LoVo (cell line): ENCODE measurements around the gene INVS.

Experiments used
- DNase-seq: peaks from one replicate; pipeline ENCODE4 v3.0.0-alpha.2; 2016; ENCODE audit warnings: low spot score

Gene INVS

DNA sequence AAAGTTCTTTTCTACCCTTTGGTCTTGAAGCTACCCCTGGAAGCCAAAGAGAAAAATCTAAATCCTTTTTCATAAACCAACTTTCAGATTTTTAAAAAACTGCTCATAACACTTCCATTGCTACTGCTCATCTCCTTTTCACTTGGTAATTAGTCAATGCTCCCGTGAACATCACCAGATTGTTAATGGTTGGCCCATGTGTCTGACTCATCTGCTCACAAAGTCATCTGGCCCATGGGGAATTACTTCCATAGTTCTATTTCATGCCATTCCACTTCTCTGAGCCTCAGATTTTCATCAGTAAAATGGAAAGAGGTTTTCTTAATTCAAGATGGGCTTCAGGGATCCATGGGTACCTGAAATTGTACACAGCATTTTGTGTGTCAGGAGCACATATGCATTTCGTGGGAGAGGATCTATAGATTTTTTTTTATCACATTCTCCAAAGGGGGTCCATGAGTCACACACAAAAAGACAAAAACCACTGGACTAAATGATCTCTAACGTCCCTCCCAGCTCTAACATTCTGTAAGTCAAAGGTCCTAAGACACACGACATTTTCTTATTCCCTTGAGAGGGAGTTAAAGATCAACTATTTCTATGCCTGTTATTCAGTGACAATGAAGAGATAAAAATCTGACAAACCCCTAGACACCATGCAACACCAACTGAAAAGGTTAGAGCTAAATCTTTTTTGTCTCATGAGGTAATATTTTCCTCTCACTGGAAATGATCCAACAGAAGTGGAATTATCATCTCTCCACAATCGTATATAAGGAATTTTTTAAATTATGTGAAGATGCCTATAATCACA is 178.3 kb downstream of the INVS start:
- DNase-seq = no peak

- no peak for DNase-seq
These were observed 182.0 kb downstream of the INVS start for GRCh38 chr9:100281066-100281465.

GRCh38 chr9:100281676-100282387 is 182.8 kb downstream of the INVS start:
- DNase-seq = no peak

DNA sequence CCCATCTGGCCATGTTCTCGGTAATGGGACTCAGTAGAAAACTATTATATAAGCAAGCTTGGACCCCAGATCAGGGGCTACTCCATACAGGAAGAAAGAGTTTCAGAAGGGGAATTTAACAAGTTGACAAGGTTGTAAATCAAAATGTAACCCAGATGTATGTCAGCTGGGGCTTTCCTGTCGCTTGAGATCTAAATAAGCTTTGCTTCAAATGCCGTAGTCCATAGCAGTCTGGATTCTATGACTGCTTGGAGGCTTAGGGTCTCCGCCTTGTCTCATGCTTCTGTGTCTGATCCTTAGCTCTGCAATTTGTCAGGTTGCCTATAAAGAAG is 183.3 kb downstream of the INVS start:
- DNase-seq = no peak

DNA sequence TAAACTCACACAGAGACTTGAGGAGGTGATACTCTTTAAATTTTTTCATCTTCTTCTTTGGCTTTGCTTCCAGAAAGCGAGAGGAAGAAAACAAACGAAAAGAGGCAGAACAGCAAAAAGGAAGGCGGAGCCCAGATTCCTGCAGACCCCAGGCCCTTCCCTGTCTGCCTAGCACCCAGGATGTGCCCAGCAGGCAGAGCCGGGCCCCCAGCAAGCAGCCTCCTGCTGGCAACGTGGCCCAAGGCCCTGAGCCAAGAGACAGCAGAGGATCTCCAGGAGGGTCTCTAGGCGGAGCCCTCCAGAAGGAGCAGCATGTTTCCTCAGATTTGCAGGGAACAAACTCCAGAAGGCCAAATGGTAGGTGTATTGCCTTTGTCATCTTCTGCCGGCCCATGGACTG is 185.2 kb downstream of the INVS start:
- no peak for DNase-seq

DNA sequence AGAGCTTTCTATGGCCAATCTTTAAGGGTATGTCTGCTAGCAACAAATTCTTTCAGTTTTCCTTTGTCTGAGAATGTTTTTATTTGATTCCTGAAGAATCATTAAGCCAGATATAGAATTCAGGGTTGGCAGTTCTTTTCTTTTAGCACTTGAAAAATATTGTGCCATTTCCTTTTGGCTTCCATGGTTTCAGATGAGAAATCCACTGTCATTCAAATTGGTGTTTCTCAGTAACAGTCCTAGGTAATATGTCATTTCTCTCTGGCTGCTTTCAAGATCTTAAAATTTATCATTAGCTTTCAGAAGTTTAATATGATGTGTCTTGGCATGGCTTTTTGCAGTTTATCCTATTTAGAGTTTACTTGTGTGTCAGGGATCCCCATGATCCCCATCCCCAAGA is 186.0 kb downstream of the INVS start:
- DNase-seq = no peak

GRCh38 chr9:100285601-100286000 is 186.6 kb downstream of the INVS start:
- no peak for DNase-seq

DNA sequence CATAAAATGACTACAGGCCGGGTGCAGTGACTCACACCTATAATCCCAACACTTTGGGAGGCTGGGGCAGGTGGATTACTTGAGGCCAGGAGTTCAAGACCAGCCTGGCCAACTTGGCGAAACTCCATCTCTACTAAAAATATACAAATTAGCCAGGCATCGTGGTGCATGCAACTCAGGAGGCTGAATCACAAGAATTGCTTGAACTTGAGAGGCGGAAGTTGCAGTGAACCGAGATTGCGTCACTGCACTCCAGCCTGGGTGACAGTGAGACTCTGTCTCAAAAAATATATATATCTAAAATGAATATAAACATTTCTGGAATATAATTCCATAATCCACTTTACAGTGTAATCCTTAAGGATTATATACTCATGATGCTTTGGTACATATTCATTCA is 187.2 kb downstream of the INVS start:
- no peak for DNase-seq

DNA sequence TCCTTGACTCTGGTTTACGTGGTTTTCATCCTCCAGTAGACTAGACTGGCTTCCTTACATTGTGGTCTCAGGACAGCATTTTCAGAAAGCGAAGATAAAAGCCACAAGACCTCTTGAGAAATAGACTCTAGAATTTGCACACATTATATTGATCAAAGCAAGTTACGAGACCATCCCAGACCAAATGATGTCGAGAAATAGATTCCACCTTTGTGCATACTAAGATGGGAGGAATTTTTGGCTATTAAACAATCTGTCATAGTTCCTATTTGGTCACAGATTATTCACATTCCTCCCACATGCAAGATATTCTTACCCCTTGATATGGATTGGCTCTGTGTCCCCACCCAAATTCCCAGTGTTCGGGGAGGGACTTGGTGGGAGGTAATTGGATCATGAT is 188.1 kb downstream of the INVS start:
- no peak for DNase-seq

DNA sequence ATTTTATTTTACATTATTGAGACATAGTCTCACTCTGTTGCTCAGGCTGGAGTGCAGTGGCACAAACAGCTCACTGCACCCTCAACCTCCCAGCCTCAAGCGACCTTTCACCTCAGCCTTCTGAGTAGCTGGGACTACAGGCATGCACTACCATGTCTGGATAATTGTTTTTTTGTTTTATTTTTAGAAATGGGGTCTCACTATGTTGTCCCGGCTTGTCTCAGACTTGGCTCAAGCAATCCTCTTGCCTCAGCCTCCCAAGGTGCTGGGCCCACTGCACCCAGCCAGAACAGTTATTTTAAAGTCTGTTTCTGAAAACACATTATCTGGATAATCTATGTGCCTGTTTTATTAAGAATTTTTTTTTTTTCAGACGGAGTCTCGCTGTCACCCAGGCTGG is 191.7 kb downstream of the INVS start:
- DNase-seq = no peak

GRCh38 chr9:100292414-100292813 is 193.4 kb downstream of the INVS start:
- DNase-seq = no peak

DNA sequence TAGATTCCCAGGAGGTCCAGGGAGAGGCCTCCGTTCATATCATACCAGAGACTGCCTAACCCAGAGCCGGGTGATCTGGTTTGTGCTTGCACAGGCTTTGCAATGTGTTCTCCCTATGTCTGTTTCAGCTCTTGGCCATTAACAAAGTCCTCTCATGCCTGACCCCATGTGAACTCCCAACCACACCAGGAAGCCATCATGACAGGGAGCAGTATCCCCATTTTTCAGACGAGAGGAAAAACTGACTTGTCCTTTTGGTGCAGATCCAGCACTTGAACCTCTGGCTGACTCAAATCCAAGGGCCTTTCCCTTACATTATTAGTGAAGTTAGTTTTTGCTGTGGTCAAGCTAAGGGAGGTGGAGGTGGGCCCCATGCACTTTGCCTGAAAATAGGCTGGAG is 195.3 kb downstream of the INVS start:
- no peak for DNase-seq

GRCh38 chr9:100294806-100295205 is 195.8 kb downstream of the INVS start:
- DNase-seq = no peak

- DNase-seq = no peak
These were observed 196.2 kb downstream of the INVS start for GRCh38 chr9:100295240-100295639.

GRCh38 chr9:100296407-100296806 is 197.4 kb downstream of the INVS start:
- no peak for DNase-seq

DNA sequence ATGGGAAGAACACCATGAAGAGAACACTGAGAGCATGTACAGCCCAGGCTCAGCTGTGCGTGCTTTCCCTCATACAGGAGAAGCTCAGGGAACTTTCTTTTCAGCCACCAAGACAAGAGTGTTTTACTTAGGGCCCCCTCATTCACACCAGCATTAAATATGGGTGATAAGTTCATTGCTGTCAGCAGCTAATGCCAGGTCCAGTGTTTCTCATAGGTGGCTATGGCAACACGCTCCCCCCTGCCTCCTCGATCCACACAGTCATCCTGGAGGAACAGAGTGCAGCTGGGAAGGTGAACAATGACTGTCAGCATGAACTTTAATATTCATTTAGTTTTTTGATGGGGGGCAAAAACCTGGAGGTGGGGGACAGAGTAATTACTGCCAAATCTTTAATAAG is 199.3 kb downstream of the INVS start:
- DNase-seq = no peak

DNA sequence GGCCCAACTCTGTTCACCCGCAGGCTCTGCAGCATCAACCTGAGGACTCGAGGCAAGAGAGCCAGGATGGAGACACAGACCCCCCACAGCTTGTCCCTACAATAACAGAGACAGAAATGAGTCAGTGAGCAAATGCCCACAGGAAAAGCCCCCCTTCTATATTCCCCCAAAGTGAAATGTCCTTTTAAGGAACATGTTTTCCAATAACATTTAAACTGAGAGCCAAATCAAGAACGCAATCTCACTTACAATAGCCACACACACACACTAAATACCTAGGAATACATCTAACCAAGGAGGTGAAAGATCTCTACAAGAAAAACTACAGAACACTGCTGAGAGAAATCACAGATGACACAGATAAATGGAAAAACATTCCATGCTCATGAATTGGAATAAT is 204.7 kb downstream of the INVS start:
- no peak for DNase-seq

GRCh38 chr9:100306283-100306682 is 207.2 kb downstream of the INVS start:
- no peak for DNase-seq

DNA sequence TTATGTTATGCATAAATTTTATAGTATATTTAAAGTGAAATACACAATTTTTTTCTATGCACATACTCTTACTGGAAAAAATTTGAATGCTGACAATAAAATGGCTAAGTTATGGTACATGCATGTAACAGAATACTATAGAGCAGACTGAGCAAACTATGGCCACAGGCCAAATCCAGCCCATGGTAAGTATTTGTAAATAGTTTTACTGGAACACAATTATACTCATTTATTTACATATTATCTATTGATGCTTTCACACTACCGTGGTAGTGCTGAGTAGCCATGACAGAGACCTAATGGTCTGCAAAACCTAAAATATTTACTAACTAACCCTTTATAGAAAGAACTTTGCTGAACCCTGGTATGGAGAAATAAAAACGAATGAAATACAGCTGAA is 208.0 kb downstream of the INVS start:
- no peak for DNase-seq

DNA sequence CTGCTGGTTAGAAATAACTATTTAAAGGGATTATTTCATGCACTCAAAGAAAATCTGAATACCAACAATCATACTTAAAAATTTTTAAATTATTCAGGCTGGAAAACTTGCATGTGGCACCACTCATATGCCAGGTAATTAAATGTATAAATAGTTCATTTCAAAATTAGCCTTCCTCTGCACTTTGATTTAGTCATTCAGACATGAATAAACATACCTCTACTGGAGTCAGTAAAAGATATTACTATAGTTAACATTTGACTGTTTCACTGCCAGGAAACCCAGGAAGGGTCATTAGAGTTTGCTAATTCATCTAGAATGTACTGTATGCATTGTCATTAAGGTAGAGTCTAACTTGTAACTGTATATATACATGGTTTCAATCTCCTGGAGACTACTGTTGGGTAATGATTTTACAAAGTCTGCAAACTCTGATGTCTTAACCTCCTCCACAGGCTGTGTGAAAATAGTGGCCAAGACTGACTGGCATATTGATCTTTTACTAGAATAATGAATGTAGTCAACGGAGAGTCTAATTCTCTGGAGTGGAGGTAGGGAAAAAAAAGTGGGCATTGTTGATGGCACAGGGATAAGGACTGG is 210.0 kb downstream of the INVS start:
- DNase-seq = no peak

DNA sequence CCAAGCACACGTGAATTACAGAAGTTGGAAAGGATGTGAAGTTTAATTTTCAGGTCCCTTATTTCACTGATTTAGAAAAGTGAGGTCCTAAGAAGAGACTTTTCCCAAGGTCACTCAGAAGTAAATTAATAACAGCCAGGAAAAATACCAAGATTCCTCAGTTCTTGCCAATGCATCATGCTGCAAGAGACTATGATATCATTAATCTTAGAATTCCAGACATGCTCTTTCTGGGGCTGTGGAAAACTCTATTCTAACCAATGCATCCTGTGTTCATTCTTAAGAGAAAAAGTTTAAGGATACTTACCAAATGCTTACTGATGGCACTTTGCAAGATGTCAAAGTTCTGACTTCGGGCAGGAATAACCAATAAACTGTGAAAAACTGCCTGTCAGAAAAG is 210.9 kb downstream of the INVS start:
- DNase-seq = no peak

DNA sequence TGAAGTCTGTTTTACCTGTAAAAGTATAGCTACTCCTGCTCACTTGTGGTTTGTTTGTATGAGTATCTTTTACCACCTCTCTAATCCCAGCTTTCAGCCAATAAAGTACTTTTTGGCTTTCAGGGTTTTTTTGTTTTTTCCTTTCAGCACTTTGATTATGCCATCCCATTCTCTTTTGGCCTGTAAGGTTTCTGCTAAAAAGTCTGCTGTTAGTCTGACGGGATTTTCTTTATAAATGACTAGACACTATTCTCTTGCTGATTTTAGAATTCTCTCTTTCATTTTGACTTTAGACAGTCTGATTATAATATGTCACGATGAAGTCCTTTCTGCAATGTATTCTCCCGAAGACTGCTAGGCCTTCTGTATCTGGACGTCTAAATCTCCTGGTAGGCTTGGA is 216.5 kb downstream of the INVS start:
- no peak for DNase-seq

DNA sequence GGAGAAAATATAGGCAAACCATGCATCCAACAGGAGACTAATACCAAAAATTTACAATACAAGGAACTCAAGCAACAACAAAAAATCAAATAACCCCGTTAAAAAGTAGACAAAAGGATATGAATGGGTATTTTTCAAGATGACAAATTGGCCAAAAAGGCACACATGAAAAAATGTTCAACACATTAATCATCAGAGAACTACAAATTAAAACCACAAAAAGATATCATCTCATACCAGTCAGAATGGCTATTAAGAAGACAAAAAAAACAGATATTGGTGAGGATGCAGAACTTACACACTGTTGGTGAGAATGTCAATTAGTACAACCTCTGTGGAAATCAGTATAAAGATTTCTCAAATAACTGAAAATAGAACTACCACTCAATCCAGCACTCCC is 218.7 kb downstream of the INVS start:
- DNase-seq = no peak
